ENCODE measurements around the gene LGI2.
"Not testable (repeated sequence)": the region's sequence is repeated elsewhere in the genome, so short reads cannot be mapped to it uniquely, and the experiment has no call there.

GRCh38 chr4:25064447-25064846, 33.7 kb upstream of the LGI2 start:
- not testable (repeated sequence) for TF ChIP-seq POLR2A, POLR2AphosphoS5 (IDR thresholded peaks at IDR 0.05; ENCODE audit: low read depth, low read length)
